Measurements from ENCODE around the gene TBCCD1. TPM values are rescaled to one million over a fixed set of nuclear protein-coding genes. Genes with fewer than 3 reads are reported as not detected.

Gene TBCCD1
- total and polyA plus RNA-seq, 2 experiments from 2014 or later, result 5.8 to 16.7 TPM

GRCh38 chr3:186513386-186513785 is 53.8 kb downstream of the TBCCD1 start:
- H4K20me1 ChIP-seq (replicated peaks; ENCODE audit: insufficient read depth), result no peaks in the 10 kb centered on the region
- no peak overlapping the region for H3K4me2 ChIP-seq
- no peak for ATAC-seq
- no peaks in the 10 kb centered on the region for H3F3A ChIP-seq (replicated peaks; ENCODE audit: low read depth)
- H3K27ac ChIP-seq (ENCODE audit: low read depth), result no peak overlapping the region
- H3K4me1 ChIP-seq (ENCODE audit: insufficient read depth), result no peaks in the 10 kb centered on the region
- Mint-ChIP-seq H3K36me3 (ENCODE audit: low read depth) (no peaks in the 10 kb centered on the region), H3K27ac (no peak overlapping the region), H3K4me1 (peaks cover 7% of the 10 kb centered on the region), H3K9me3 (peaks cover 3% of the 10 kb centered on the region; the same call in 1 of the 3 replicates), H3K4me3 (no peak overlapping the region), H3K27me3 (ENCODE audit: insufficient read depth, low read depth, poor library complexity) (peaks cover 6% of the 10 kb centered on the region)
- no peak overlapping the region for H2AFZ ChIP-seq
- H3K27me3 ChIP-seq (ENCODE audit: insufficient read depth), result no peaks in the 10 kb centered on the region
- H3K4me3 ChIP-seq, result no peak overlapping the region
- TF ChIP-seq REST (IDR thresholded peaks at IDR 0.05; ENCODE audit: unreplicated experiment) (no peak), EZH2phosphoT487 (IDR thresholded peaks at IDR 0.05; ENCODE audit: unreplicated experiment) (no peak), CTCF (conservative IDR thresholded peaks at IDR 0.05; ENCODE audit: low read depth in 2 of 2) (no peak), JUNB (IDR thresholded peaks at IDR 0.05; ENCODE audit: unreplicated experiment) (no peak), EZH2 (IDR thresholded peaks at IDR 0.05; ENCODE audit: low read depth, unreplicated experiment) (no peak), ZNF462 (CRISPR knock-in tag; IDR thresholded peaks at IDR 0.05) (no peak)
- H3K36me3 ChIP-seq (ENCODE audit: insufficient read depth), result no peaks in the 10 kb centered on the region
- H3K9me2 ChIP-seq (ENCODE audit: insufficient read depth), result no peaks in the 10 kb centered on the region
- no peak for DNase-seq (ENCODE audit: low spot score)
- H3K79me2 ChIP-seq (replicated peaks; ENCODE audit: insufficient read depth), result no peaks in the 10 kb centered on the region

Data from GM23338 (cell line).